ENCODE measurements around the gene PDE4A. TPM values are rescaled to one million over a fixed set of nuclear protein-coding genes. Genes with fewer than 3 reads are reported as not detected.

Gene PDE4A
- total and polyA plus RNA-seq, 4 donors: 0.90 to 2.3 (median 1.3) TPM

DNA sequence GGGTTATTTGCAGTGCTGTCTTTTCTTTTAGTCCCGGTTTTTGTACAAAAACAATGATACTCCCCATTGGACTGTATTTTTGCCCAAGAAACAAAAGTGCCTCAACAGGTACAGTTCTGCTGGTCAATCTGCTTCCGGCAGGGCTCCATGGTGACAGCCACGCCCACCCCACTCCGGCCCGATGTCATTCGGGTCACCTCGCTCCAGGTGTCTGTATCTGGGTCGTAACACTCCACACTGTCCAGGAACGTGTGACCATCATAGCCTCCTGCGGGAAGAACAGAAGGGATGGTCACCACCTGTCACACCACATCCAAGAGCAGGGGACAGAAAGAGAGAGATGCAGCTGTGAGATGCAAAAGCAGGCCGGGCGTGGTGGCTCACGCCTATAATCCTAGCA, 66.2 kb downstream of the PDE4A start:
- Histone ChIP-seq H3K36me3 (ENCODE audit: control insufficient read depth in 4 of 4, insufficient read depth in 3 of 4, low read depth in 1 of 4, low read length in 3 of 4) (peaks cover 18 to 36% (median 32%) of the 10 kb centered on the region in 4 donors), H3K27me3 (ENCODE audit: control insufficient read depth in 4 of 4, insufficient read depth in 4 of 4, low read length in 3 of 4) (no peaks in the 10 kb centered on the region), H3K4me1 (ENCODE audit: control insufficient read depth in 4 of 4, insufficient read depth in 4 of 4, low read length in 3 of 4) (no peaks in the 10 kb centered on the region), H3K9me3 (ENCODE audit: control insufficient read depth in 4 of 4, low read length in 3 of 4) (no peaks in the 10 kb centered on the region), H3K27ac (ENCODE audit: low read depth in 1 of 2, low read length in 2 of 2) (no peak overlapping the region), H3K4me3 (ENCODE audit: low read depth in 1 of 3, low read length in 3 of 3) (no peak overlapping the region), H3K9ac (ENCODE audit: low read depth in 1 of 2, low read length in 2 of 2) (no peak overlapping the region)
- TF ChIP-seq NR2F2 (IDR thresholded peaks at IDR 0.05): no peak
- TF ChIP-seq, protein P1, sequence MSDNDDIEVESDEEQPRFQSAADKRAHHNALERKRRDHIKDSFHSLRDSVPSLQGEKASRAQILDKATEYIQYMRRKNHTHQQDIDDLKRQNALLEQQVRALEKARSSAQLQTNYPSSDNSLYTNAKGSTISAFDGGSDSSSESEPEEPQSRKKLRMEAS (IDR thresholded peaks at IDR 0.05): no peak
- no peak for TF ChIP-seq RAD21 (IDR thresholded peaks at IDR 0.05)
- no peak for TF ChIP-seq HNF4A (conservative IDR thresholded peaks at IDR 0.05)
- no peak for TF ChIP-seq EGR1 (IDR thresholded peaks at IDR 0.05; ENCODE audit: low read depth in 2 of 2)
- DNase-seq (ENCODE audit: low spot score): no peak
- WGBS: 88% methylated on average over 13 of the region's 13 CpGs

DNA sequence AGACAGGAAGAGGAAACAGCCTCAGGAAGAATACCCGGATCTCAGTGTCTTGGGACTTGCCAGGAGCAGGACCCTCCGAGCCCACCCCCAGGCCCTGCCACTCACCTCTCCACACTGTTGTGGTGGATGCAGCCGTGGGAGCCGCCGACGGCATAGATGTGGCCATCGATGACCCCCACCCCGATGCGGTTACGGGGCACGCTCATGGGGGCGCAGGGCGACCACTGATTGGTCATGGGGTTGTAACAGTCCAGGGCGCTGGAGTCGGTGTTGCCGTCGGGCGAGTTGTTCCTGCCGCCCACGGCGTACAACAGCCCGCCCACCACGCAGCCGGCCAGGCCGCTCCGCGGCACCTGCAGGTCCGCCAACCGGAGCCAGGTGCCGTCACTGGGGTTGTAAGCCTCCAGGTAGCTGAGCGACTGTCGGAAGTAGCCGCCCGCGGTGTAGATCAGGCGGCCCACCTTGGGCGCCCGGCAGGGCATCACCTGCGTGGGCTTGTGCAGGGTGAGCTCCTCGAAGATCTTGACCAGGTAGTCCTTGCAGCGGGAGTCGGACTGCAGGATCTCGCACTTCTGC, 71.2 kb downstream of the PDE4A start:
- no peak overlapping the region for H3K27ac ChIP-seq (ENCODE audit: low read depth in 1 of 2, low read length in 2 of 2)
- H3K36me3 ChIP-seq (ENCODE audit: control insufficient read depth in 4 of 4, insufficient read depth in 3 of 4, low read depth in 1 of 4, low read length in 3 of 4): peaks cover 15 to 35% (median 27%) of the 10 kb centered on the region in 4 donors
- H3K27me3 ChIP-seq (ENCODE audit: control insufficient read depth in 4 of 4, insufficient read depth in 4 of 4, low read length in 3 of 4): no peaks in the 10 kb centered on the region
- no peaks in the 10 kb centered on the region for H3K9me3 ChIP-seq (ENCODE audit: control insufficient read depth in 4 of 4, low read length in 3 of 4)
- no peak overlapping the region for H3K4me3 ChIP-seq (ENCODE audit: low read depth in 1 of 3, low read length in 3 of 3)
- H3K9ac ChIP-seq (ENCODE audit: low read depth in 1 of 2, low read length in 2 of 2): no peak overlapping the region
- 96% methylated on average over 43 of the region's 43 CpGs for WGBS
- TF ChIP-seq FOXA1 (IDR thresholded peaks at IDR 0.05) (no peak), JUND (IDR thresholded peaks at IDR 0.05) (no peak), GABPA (IDR thresholded peaks at IDR 0.05 in 1 of 2, conservative IDR thresholded peaks at IDR 0.05 in 1 of 2) (no peak), RXRA (IDR thresholded peaks at IDR 0.05) (no peak)
- TF ChIP-seq, protein P2, sequence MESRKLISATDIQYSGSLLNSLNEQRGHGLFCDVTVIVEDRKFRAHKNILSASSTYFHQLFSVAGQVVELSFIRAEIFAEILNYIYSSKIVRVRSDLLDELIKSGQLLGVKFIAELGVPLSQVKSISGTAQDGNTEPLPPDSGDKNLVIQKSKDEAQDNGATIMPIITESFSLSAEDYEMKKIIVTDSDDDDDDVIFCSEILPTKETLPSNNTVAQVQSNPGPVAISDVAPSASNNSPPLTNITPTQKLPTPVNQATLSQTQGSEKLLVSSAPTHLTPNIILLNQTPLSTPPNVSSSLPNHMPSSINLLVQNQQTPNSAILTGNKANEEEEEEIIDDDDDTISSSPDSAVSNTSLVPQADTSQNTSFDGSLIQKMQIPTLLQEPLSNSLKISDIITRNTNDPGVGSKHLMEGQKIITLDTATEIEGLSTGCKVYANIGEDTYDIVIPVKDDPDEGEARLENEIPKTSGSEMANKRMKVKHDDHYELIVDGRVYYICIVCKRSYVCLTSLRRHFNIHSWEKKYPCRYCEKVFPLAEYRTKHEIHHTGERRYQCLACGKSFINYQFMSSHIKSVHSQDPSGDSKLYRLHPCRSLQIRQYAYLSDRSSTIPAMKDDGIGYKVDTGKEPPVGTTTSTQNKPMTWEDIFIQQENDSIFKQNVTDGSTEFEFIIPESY (IDR thresholded peaks at IDR 0.05): no peak
- TF ChIP-seq, protein P3, sequence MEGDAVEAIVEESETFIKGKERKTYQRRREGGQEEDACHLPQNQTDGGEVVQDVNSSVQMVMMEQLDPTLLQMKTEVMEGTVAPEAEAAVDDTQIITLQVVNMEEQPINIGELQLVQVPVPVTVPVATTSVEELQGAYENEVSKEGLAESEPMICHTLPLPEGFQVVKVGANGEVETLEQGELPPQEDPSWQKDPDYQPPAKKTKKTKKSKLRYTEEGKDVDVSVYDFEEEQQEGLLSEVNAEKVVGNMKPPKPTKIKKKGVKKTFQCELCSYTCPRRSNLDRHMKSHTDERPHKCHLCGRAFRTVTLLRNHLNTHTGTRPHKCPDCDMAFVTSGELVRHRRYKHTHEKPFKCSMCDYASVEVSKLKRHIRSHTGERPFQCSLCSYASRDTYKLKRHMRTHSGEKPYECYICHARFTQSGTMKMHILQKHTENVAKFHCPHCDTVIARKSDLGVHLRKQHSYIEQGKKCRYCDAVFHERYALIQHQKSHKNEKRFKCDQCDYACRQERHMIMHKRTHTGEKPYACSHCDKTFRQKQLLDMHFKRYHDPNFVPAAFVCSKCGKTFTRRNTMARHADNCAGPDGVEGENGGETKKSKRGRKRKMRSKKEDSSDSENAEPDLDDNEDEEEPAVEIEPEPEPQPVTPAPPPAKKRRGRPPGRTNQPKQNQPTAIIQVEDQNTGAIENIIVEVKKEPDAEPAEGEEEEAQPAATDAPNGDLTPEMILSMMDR (IDR thresholded peaks at IDR 0.05; ENCODE audit: low read depth, low read length, missing input control): no peak
- TF ChIP-seq, protein P1 (IDR thresholded peaks at IDR 0.05): no peak
- no peak for DNase-seq (ENCODE audit: low spot score)
- peaks cover 0 to 5% (median 3%) of the 10 kb centered on the region in 4 donors for H3K4me1 ChIP-seq (ENCODE audit: control insufficient read depth in 4 of 4, insufficient read depth in 4 of 4, low read length in 3 of 4)

DNA sequence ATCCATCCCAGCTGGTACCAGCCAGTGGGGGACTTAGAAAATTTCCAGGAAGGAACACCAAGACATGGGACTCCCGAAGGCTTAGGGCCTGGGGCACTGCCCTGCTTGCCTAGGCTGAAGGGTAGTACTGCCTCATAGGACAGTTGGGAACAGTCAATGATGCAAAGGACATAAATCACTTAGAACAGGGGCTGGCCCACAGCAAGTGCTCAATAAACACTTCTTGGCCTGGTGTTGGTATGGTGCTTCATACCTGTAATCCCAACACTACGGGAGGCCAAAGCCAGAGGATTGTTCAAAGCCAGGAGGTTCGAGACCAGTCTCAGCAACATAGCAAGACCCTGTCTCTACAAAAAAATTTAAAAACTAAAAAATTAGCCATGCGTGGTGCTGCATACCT, 77.0 kb downstream of the PDE4A start:
- DNase-seq (ENCODE audit: low spot score): no peak
- Histone ChIP-seq H3K36me3 (ENCODE audit: control insufficient read depth in 4 of 4, insufficient read depth in 3 of 4, low read depth in 1 of 4, low read length in 3 of 4) (peaks cover 0 to 11% (median 6%) of the 10 kb centered on the region in 4 donors), H3K9ac (ENCODE audit: low read depth in 1 of 2, low read length in 2 of 2) (no peak overlapping the region), H3K27ac (ENCODE audit: low read depth in 1 of 2, low read length in 2 of 2) (no peak overlapping the region), H3K9me3 (ENCODE audit: control insufficient read depth in 4 of 4, low read length in 3 of 4) (no peaks in the 10 kb centered on the region), H3K4me1 (ENCODE audit: control insufficient read depth in 4 of 4, insufficient read depth in 4 of 4, low read length in 3 of 4) (peaks cover 16 to 45% (median 41%) of the 10 kb centered on the region in 4 donors), H3K4me3 (ENCODE audit: low read depth in 1 of 3, low read length in 3 of 3) (no peak overlapping the region), H3K27me3 (ENCODE audit: control insufficient read depth in 4 of 4, insufficient read depth in 4 of 4, low read length in 3 of 4) (no peaks in the 10 kb centered on the region)
- 96% methylated on average over 4 of the region's 4 CpGs for WGBS
- TF ChIP-seq FOXA1 (IDR thresholded peaks at IDR 0.05) (no peak), NR2F2 (IDR thresholded peaks at IDR 0.05) (no peak), YY1 (IDR thresholded peaks at IDR 0.05) (no peak), TAF1 (conservative IDR thresholded peaks at IDR 0.05) (no peak)
- TF ChIP-seq, protein P1 (IDR thresholded peaks at IDR 0.05): no peak
- TF ChIP-seq, protein P2 (IDR thresholded peaks at IDR 0.05): no peak
- TF ChIP-seq, protein P3 (IDR thresholded peaks at IDR 0.05; ENCODE audit: low read depth, low read length, missing input control): no peak
